Transverse colon (tissue), 4 donors: ENCODE data around the gene FAM110D.

Experiments used
- EP300 ChIP-seq: sonication (generic); formaldehyde crosslinking; IDR thresholded peaks from one replicate; pipeline ENCODE4 v1.6.1; 2017; ENCODE audit warnings: antibody characterized with exemption, low read depth
- POLR2A ChIP-seq: fragments of 450-650 bp; IDR thresholded peaks from one replicate; pipeline ENCODE4 v1.6.1; 2016; ENCODE audit warnings: antibody characterized with exemption, mild to moderate bottlenecking, moderate library complexity
- POLR2AphosphoS5 ChIP-seq, 3 donors: sonication (generic); formaldehyde crosslinking; IDR thresholded peaks; one replicate each; pipeline ENCODE4 v1.6.1; 2016; ENCODE audit warnings: antibody characterized with exemption in 3 of 3
- TF ChIP-seq, protein P1 (sequence below), 5 experiments: fragments of 200-600 bp in 3 of 5; fragments of 450-650 bp in 2 of 5; sonication (generic) in 3 of 5; IDR thresholded peaks; 1 replicate in 2 of 5; 2 replicates in 3 of 5; pipeline ENCODE4 v1.5.1; 2016 to 2017; ENCODE audit warnings: antibody characterized with exemption in 5 of 5, inconsistent platforms in 3 of 5, mild to moderate bottlenecking in 2 of 5, moderate library complexity in 1 of 5

DNA sequence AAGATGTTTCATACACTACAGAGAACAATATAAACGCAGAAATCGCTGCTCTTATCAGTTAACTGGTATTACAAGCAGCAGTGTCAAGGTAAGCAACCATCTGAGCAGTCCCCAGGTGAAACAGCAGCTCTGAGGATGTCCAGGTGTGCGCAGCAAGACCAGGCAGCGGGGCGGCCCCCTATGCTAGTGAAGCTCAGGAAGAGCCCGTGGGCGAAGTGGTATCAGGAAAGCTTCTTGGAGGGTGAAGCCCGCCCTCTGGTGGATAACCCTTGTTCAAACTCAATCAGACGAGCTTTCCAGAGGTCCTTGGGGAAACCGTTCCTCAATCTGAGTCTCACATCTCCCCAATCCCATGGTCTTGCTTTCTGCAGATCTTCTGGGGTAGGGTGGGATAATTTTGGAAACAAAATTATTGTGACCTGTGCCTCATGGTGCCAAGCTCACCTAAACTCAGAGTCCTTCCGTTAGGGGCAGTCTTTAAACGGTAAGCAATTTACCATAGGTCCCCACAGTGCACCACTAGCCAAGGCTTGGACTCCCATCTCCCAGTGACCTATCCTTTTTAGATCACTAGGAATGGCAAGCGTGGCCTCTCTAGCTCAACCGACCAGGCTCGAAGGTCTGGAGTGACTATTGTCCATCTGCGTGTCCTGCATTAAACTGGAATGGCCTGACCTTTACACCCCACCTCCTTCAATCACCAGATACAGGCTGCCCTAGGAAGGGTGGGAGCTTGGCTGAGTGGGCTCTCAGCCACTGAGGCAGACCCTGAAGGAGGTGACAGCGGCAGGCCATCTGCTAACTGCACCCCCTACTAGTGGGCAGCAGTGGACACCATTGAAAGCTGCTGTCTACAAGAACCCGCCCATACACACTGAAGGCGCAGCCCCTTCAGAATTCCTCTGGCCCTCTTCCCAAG, 13.6 kb upstream of the FAM110D start:
- TF ChIP-seq, protein P1, sequence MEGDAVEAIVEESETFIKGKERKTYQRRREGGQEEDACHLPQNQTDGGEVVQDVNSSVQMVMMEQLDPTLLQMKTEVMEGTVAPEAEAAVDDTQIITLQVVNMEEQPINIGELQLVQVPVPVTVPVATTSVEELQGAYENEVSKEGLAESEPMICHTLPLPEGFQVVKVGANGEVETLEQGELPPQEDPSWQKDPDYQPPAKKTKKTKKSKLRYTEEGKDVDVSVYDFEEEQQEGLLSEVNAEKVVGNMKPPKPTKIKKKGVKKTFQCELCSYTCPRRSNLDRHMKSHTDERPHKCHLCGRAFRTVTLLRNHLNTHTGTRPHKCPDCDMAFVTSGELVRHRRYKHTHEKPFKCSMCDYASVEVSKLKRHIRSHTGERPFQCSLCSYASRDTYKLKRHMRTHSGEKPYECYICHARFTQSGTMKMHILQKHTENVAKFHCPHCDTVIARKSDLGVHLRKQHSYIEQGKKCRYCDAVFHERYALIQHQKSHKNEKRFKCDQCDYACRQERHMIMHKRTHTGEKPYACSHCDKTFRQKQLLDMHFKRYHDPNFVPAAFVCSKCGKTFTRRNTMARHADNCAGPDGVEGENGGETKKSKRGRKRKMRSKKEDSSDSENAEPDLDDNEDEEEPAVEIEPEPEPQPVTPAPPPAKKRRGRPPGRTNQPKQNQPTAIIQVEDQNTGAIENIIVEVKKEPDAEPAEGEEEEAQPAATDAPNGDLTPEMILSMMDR (IDR thresholded peaks at IDR 0.05), result peak; percentile 77 to 87 (median 79)
- TF ChIP-seq EP300 (no peak), POLR2AphosphoS5 (IDR thresholded peaks at IDR 0.05) (no peak), POLR2A (no peak)
